GM18520 (cell line): ENCODE data around the gene ZGPAT.

Experiments used
- ATAC-seq: cut with Tn5 transposase; IDR thresholded peaks from one replicate; pipeline ENCODE4 v1.9.1; 2021; ENCODE audit not compliant: unreplicated experiment

ZGPAT gene

GRCh38 chr20:63732118-63733095 lies 24.6 kb downstream of the ZGPAT start:
- no peak for ATAC-seq

GRCh38 chr20:63733117-63733516 lies 25.3 kb downstream of the ZGPAT start:
- ATAC-seq = no peak

GRCh38 chr20:63733579-63734081 lies 25.8 kb downstream of the ZGPAT start:
- ATAC-seq = no peak

GRCh38 chr20:63734111-63734945 lies 26.5 kb downstream of the ZGPAT start:
- ATAC-seq = no peak

- ATAC-seq = no peak
Measured at GRCh38 chr20:63734946-63735858, 27.4 kb downstream of the ZGPAT start.

- no peak for ATAC-seq
Measured at GRCh38 chr20:63735859-63736718, 28.2 kb downstream of the ZGPAT start, which contains the start of gene LIME1. Gene LIME1 (plus strand): TSS chr20:63736664. CDS start chr20:63737550, 886 bp downstream.

- ATAC-seq = no peak
Measured at GRCh38 chr20:63736893-63737694, 29.3 kb downstream of the ZGPAT start.

- no peak for ATAC-seq
Measured at GRCh38 chr20:63737695-63737944, 29.8 kb downstream of the ZGPAT start.

- ATAC-seq = no peak
Measured at GRCh38 chr20:63737945-63738686, 30.3 kb downstream of the ZGPAT start.

GRCh38 chr20:63738687-63739129 lies 30.9 kb downstream of the ZGPAT start:
- no peak for ATAC-seq

GRCh38 chr20:63739130-63740069 lies 31.6 kb downstream of the ZGPAT start, which contains the start of gene SLC2A4RG:
Gene SLC2A4RG (plus strand): TSS chr20:63739776. CDS start chr20:63739913, 137 bp downstream.
- ATAC-seq = peak; percentile 33

- peak; percentile 13 for ATAC-seq
Measured at GRCh38 chr20:63740070-63740626, 32.3 kb downstream of the ZGPAT start.

GRCh38 chr20:63740627-63741353 lies 33.0 kb downstream of the ZGPAT start:
- no peak for ATAC-seq

- no peak for ATAC-seq
Measured at GRCh38 chr20:63741354-63741675, 33.5 kb downstream of the ZGPAT start.

- ATAC-seq = no peak
Measured at GRCh38 chr20:63741676-63742380, 34.0 kb downstream of the ZGPAT start.
